ENCODE results near the gene ZRANB3.

Gene ZRANB3

DNA sequence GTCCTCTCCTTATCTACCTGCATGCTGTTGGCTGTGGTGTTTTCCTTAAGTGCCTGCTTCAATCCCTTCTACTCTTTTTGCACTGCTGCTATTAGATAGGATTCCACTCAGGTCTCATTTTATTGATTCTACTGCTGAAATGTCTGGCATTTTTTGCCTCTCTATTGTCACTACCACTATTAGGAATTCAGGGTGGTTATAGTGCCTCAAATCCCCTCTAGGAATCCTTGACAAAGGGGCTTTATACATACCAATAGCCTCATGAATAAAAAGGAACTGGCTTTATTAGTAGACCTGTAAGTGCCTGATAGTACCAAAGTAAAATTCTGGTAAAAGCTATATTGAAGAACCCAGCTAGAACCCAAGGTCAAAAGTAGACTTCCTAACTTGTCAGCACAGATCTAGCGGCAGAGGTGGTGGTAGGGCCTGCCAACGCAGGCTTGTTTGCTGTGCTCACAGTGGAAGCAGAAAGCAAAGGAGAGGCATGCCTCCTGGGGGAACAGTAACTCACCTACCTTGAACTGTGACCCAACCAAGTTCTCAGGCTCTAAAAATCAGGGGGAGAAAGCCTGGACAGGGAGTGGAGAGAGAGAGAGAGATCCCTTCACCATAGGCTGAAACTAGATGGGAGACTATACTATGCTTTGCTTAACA lies 278.1 kb downstream of the ZRANB3 start:
- DNase-seq (ENCODE audit: low read depth, low spot score) = no peak

DNA sequence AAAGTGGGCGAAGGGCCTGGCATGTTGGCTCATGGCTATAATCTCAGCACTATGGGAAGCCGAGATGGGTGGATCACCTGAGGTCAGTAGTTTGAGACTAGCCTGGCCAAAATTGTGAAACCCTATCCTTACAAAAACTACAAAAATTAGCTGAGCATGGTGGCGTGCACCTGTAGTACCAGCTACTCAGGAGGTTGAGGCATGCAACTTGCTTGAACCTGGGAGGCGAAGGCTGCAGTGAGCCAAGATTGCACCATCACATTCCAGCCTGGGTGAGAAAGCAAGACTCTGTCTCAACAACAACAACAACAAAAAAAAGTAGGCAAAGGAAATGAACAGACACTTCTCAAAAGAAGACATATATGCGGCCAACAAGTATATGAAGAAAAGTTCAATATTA lies 282.4 kb downstream of the ZRANB3 start:
- DNase-seq (ENCODE audit: low read depth, low spot score) = no peak

DNA sequence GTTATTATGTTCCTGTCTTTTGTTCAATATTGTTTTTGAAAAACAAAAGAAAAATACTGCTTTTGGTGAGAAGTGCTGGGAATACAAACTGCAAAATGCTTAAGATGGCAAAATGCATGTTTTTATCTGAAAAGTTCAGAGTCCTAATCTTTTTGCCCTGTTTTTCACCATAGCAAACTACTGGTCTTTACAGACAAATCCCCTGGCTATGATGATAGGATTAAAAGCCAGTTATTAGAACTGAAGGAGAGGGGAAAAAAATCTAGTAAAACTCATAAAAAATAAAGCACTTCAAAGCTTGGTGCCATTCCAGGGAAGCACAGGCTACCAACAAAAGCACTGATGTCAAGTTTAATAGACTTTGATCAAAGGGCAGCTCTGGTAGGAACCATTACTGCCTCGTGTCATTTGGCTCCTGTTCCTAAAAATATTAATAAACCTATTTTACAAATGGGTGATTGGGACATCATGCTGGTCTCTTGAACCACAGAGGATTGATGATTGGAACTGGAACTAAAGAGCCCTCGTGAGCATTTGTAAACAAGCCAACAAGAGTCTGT lies 284.2 kb downstream of the ZRANB3 start:
- no peak for DNase-seq (ENCODE audit: low read depth, low spot score)

DNA sequence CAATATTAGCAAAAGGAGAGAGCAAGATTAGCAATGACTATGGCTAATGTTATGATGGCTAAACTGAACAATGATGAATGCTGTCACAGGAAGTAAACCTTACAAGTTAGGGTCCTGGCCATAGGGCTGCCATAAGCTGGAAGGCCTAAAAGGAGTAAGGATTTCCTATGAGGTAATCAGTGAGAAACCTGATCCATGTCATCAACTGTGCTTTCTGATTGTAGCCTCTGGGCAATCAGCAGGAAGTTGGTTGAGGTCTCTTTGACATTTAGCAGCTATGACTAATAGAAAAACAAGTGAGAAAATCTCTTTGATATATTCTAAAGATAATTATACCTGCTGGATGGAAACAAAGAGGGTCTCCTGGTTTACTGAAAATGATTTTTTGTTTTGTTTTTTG lies 285.9 kb downstream of the ZRANB3 start:
- no peak for DNase-seq (ENCODE audit: low read depth, low spot score)

DNA sequence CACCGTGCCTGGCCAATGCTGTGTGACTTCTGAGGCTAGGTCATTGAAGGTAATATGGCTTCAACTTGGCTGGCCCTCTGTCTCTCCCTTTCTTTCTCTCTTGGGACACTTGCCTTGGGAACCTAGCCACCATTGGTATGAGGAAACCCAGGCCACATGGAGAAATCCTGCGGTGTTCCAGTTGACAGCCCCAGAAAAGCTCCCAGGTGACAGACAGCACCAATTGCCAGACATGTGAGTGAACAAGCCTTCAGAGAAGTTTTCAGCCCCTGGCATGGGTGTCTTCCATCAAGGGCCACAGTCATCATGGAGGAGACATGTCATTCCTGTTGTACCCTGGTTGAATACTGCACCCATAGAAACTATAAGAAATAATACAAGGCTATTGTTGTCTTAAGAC lies 292.4 kb downstream of the ZRANB3 start:
- DNase-seq (ENCODE audit: low read depth, low spot score) = no peak

DNA sequence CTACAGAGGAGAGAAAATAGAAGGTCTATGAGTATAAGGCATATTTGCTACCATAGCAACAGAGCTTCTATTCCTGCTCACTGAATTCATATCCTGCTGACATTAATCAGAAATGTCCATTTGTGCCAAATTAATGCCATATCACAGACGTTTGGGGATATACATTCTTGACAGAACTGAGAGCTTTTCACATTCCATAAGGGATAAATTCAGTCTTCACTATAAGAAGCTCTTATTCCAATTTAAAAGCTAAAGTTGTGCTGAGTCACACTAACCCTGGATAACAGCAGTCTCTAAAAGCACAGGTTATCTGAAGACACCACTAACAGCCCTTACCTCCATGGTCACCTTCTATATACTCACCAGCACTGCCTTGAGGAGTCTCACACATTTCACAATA lies 300.9 kb downstream of the ZRANB3 start:
- no peak for DNase-seq (ENCODE audit: low read depth, low spot score)

DNA sequence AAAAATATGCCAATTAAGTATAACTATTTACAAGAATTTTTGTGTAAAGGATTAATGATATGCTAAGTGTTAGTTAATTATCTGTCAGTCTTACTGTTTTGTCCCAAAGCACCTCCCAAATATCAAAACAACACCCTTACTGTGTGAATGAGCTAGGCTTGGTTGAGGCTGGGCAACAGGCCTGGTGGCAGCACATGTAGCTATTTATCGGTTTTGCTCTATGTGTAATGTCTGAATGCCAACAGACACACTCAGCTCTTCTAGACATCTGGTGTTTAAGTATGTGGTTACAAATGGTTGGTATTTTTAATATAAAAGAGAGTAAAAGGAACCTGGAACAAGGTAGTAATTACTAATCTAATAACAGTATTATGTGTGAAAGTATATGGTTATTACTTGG lies 303.6 kb downstream of the ZRANB3 start:
- DNase-seq (ENCODE audit: low read depth, low spot score) = no peak

DNA sequence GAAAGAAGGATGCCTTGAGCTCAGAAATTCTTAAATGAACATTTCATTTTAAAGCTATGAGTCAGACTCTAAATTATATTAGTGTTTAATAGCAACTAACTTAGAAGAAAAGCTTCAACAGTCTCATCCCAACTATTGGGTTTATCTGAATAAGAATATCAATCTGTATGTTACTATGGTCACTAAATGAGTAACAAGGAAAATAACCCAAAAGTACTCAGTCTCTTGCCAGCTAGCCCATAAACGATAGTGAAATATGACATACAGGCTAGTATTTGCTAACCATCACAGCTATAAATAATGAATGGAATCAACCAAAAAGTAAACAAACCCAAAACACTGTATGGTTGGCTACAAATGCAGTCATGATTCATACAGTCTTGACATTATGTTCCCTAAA lies 304.1 kb downstream of the ZRANB3 start:
- DNase-seq (ENCODE audit: low read depth, low spot score) = no peak

DNA sequence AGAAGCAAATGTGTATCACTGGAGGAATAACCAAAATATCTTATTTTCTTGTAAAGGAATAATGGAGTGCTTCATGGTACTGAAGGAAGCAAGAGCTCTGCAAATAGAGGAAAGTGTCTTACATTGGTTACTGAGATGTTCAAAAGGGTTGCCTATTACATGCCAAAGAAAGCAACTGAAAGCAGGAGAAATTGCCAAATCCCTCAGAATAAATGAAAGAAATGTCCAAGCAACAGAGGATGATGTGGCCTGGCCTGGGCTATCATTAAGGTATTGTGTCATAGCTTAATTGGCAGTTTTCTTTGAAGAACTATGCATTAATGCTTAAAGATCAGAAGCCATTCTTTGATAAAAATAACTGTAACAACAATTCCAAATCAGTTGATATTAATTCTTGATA lies 305.2 kb downstream of the ZRANB3 start:
- no peak for DNase-seq (ENCODE audit: low read depth, low spot score)

DNA sequence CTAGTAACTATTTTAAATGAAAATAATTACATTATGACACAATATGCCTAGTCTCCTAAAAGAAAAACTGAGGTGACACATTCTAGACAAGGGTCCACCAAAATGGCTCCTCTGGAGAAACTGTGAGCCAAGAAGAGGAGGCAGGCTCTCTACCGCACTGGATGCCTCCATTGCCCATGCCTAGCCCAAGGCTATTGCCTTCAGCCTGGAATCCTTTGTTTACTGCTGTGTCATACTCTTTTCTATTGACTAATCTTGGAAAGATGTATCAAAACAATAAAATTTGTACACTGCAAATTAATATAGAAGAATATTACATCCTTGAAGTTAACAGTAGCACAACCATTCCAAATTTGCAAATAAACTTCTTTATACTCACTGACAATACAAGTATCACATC lies 311.8 kb downstream of the ZRANB3 start:
- no peak for DNase-seq (ENCODE audit: low read depth, low spot score)

DNA sequence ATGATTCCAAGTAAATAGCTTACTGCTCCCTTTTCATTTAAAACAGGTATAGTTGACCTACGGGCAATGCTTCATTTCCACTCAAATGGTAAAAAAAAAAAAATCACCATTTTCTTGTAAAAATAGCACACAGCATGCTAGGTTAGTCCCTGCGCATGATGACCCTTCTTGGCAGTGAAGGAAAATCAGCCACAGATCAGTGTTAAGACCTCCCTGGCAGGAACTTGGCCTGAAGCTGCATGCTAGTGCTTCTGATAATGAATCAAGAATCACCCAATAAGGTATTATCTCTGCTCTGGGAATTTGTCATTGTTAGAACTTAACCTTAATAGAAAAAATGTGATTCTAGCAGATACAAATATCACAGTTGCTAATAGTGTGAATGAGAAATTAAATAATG lies 312.6 kb downstream of the ZRANB3 start:
- no peak for DNase-seq (ENCODE audit: low read depth, low spot score)

DNA sequence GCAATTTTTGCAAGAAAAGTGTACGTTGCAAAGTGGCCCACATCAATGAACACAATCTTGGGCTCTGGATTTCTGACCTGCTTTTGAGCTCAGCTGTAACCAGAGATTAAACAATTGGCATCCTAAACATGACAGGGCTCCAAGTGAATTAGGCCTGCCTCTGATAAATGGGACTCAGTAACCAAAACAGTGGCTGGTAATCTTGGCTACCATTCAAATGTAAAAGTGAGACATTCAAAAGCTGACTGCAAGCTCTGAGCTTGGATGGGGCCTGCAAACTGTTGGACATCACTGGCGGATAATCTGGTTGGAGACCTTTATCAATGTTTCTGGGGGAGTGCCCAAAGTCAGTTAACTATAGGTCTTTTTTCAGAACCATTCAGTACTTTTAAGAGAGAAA lies 318.3 kb downstream of the ZRANB3 start:
- DNase-seq (ENCODE audit: low read depth, low spot score) = no peak

DNA sequence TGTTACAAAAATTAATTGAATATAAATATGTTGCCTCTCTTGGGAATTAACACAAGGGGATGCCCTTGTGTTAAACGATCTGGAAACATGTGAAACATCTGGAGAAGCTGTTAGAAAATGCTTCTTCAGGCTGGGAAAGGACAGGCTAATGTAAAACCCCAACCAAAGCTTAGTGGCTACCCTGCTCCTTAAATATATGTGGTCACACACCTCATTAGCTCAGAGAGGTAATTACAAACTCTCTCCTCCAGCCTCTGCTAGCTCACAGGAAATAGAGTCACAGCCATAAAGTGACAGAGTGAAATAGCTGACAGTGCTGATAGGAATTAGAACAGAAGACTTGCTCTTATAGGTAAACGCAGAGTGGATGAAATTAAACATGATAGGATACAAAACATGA lies 323.0 kb downstream of the ZRANB3 start:
- no peak for DNase-seq (ENCODE audit: low read depth, low spot score)

DNA sequence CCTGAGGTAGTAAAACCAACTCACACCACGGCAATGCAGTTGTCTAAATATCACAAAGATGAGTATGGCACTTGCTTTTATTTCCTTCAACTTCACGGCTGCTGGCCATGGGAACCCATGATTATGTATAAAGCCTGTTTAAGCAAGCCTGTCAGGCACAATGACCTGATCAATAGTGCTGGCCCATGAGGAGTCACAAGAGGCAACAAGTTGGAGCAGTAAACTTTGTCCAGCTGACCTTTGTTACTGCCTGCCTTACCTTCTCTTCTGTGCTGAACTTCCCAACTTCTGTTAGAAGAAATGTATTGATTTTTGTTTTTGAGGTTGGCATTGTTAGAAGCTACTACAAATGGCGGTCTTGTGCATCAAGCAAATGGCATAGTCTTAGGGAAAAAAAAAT lies 327.1 kb downstream of the ZRANB3 start:
- DNase-seq (ENCODE audit: low read depth, low spot score) = no peak

DNA sequence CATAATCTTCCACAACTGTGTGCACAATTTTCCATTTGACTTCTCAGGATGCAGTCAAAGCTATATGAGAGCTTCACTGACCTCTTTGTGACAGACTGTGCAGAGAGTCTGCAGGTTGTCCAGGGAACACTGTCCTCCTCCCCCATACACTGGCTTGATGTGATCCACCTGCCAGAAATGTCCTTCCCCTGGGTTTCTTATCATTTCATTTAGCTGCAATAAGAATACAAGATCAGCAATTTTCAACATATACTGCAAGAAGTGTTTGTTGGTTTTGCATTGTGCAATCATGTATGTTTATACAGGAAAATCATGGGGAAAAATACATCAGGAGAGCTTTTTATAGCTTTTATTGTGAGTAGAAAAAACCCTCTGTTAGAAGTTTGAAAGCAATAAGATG lies 328.3 kb downstream of the ZRANB3 start:
- no peak for DNase-seq (ENCODE audit: low read depth, low spot score)

DNA sequence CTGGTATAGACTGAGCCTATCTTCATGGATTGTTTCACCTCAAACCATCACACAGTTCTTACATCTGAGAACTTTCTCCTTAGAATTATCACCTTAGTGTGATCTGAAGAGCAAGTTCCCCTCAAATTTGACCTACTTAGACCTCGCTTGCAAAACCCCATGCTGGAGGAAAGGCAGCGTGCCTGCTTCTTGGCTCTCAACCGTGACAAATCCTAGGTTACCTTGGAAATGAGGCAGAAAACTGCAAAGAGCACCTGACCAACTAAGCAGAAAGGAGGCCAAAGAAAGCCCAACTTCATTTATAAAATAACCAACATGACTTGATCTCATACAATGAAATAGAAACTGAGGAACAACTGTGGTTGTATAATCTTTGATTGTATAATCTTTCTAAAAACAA lies 332.5 kb downstream of the ZRANB3 start:
- DNase-seq (ENCODE audit: low read depth, low spot score) = no peak

DNA sequence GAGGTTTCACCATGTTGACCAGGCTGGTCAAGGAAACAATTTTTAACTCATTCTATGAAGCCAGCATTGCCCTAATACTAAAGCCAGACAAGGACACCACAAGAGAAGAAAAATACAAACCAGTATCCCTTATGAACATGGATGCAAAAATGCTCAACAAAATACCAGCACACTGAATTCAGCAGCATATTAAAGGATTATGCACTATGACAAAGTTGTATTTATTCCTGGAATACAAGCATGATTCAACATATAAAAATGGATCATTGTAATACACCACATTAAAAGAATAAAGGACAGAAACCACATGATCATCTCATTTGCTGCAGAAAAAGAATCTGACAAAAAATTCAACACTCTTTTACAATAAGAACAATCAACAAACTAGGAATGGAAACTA lies 340.2 kb downstream of the ZRANB3 start:
- DNase-seq (ENCODE audit: low read depth, low spot score) = no peak

DNA sequence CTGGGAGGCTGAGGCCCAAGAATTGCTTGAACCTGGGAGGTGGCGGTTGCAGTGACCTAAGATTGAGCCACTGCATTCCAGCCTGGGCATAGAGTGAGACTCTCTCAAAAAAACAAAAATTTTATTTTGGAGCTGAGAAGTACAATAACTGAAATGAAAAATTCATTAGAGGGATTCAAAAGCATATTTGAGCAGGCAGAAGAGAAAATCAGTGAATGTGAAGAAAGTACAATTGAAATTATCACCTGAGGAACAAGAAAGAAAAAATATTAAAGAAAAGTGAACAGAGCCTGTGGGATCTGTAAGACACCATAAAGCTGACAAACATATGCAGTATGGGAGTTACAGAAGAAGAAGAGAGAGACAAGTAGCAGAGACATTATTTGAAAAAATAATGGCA lies 341.9 kb downstream of the ZRANB3 start:
- DNase-seq (ENCODE audit: low read depth, low spot score) = no peak

DNA sequence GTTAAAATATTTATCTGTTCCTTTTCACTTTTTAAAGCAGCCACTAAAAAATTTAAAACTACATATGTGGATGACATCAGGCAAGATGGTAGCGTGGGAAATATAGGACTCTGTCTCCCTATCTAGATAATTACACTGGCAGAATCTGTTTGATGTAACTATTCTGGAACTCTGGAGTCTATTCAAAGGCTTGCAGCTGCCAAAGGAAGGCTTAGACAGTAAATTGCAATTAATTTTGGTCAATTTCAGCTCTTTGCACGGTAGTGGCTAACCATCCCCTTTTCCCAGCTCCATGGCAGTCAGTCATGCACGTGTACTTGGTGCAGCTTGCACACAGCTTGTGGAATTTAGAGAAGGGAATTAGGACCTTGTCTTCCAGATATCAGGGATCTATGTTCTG lies 343.7 kb downstream of the ZRANB3 start:
- DNase-seq (ENCODE audit: low read depth, low spot score) = no peak

DNA sequence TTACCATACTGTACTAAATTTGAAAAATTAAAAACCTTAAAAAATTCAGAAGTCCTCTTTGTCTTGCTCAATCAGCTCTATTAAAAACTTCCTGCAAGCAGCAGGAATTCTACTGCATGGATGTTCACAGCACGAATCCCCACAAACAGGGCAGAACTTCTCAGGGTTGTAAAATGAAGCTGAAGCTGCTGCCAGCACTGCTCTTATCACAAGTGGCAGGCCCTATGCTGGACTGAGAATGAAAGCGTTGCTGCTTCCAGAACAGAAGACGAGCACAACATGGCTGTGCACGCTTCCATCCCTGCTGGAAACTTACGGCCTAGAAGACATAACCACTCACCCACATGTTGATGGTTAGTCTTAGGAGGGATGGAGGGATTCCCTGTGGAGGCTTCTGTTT lies 345.0 kb downstream of the ZRANB3 start:
- DNase-seq (ENCODE audit: low read depth, low spot score) = no peak

DNA sequence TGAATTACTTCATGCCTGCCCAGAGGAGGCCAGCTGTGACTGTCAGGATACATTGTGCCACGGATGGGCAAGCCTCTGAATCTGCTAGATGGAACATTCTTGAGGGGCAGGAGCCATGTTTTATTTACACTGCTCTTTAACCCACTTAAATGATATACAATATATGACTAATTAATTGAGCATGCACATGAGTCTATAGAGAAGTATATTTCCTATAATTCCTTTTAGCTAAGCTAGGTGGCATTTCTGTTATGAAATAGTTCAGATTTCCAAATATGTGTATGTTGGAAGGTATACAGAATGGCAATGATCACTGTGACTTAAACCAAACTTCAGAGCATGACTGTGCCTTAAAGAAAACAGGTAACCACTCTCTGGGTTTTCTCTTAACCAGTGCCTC lies 347.2 kb downstream of the ZRANB3 start:
- DNase-seq (ENCODE audit: low read depth, low spot score) = no peak

DNA sequence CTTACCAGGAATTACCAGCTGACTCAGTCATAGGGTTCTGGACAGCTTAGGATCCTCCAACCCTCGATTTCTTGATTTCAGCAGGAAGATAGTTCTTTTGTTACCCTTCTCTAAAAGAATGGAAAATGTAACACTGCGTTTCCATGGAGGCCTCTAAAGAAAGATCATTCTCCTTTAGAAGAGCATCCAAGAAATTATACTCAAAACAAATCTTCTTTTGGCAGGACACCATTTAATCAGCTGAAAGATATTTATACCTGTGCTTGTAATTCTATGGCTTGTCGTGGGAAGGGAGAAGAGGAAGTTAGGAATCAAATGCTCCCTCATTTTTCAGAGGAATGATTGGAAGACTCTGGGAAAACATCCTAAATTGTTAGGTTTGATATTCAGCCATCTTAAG lies 348.4 kb downstream of the ZRANB3 start:
- no peak for DNase-seq (ENCODE audit: low read depth, low spot score)

DNA sequence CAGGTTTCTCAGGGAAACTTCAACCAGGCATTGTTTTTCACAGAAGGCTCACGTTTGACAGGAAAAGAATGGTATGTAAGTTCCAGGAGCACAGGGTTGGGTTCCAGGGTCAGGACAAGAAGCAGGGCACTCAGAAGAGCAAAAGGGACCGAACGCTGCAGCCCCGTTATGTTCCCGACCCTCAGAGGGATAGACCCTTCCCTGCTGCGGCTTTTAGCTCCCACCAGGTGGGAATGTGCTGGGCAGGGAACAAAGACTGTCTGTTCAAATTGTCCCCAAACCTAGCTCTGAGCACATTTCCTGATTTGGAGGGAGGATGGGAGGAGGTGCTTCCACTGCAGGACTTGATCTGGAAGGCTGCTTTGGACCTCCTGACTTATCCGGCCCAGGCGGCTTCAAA lies 348.8 kb downstream of the ZRANB3 start:
- DNase-seq (ENCODE audit: low read depth, low spot score) = no peak

DNA sequence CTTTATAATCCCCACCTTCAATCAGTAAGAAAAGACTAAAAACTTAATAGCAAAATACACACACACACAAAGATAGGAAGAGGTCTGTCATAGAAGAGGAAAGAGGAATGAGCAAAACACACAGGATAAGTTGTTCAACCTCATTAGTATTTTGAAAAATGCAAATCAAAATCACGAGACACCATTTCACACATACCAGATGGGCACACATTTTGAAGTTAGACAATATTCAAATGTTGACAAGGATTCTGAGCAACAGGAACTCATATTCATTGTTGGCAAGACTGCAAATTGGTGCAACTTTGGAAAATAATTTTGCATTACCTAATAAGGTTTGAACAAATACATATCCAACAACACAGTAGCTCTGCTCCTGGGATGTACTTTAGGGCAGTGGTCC lies 351.3 kb downstream of the ZRANB3 start:
- no peak for DNase-seq (ENCODE audit: low read depth, low spot score)

All from activated naive CD8-positive, alpha-beta T cell treated with anti-CD3 and anti-CD28 coated beads, Interleukin-2, amount 50 U/mL, for 16 hours (primary cell).